Breast epithelium (tissue), 4 donors: ENCODE results near the gene GUCD1. TPM values are rescaled to one million over a fixed set of nuclear protein-coding genes. Genes with fewer than 3 reads are reported as not detected.
"Not testable (repeated sequence)": the region's sequence is repeated elsewhere in the genome, so short reads cannot be mapped to it uniquely, and the experiment has no call there.

Experiments
- DNase-seq, 2 donors: peaks; one replicate each; pipeline ENCODE4 v3.0.0-alpha.2; 2019; ENCODE audit warnings: low spot score in 2 of 2
- H3K27ac ChIP-seq, 2 donors: fragments of 200-600 bp; sonication (generic) in 1 of 2; one replicate each; pipeline ENCODE4 v1.5.1; 2016 to 2019; ENCODE audit warnings: mild to moderate bottlenecking in 1 of 2
- H3K27me3 ChIP-seq, 2 donors: fragments of 200-600 bp; sonication (generic) in 1 of 2; one replicate each; pipeline versions ENCODE4 v1.5.1 to v1.6.0; 2017 to 2019; ENCODE audit warnings: control low read depth in 1 of 2, mild to moderate bottlenecking in 1 of 2
- H3K36me3 ChIP-seq: fragments of 200-600 bp; one replicate; pipeline ENCODE4 v1.5.1; 2019
- H3K4me1 ChIP-seq, 2 donors: fragments of 200-600 bp; sonication (generic); one replicate each; pipeline ENCODE4 v1.5.1; 2016 to 2019; ENCODE audit warnings: control low read depth in 1 of 2
- H3K4me3 ChIP-seq, 3 donors: fragments of 200-600 bp; sonication (generic); 1 replicate in 2 of 3; 2 replicates in 1 of 3; pipeline ENCODE4 v1.5.1; 2016 to 2019; ENCODE audit warnings: mild to moderate bottlenecking in 3 of 3, moderate library complexity in 2 of 3
- H3K9me3 ChIP-seq, 2 donors: fragments of 200-600 bp; sonication (generic) in 1 of 2; one replicate each; pipeline ENCODE4 v1.5.1; 2016 to 2019; ENCODE audit warnings: control low read depth in 1 of 2
- CTCF ChIP-seq, 3 donors: fragments of 450-650 bp; IDR thresholded peaks; one replicate each; pipeline ENCODE4 v1.5.1; 2016 to 2017; ENCODE audit warnings: antibody characterized with exemption in 3 of 3, mild to moderate bottlenecking in 3 of 3, moderate library complexity in 3 of 3
- POLR2A ChIP-seq: fragments of 450-650 bp; IDR thresholded peaks from one replicate; pipeline ENCODE4 v1.6.1; 2016; ENCODE audit warnings: antibody characterized with exemption, mild to moderate bottlenecking, moderate library complexity
- POLR2AphosphoS5 ChIP-seq, 3 donors: sonication (generic); formaldehyde crosslinking; IDR thresholded peaks; one replicate each; pipeline ENCODE4 v1.6.1; 2017; ENCODE audit warnings: antibody characterized with exemption in 3 of 3
- intact Hi-C: fragments of 100-400 bp; cut with DNase I; formaldehyde crosslinking; loops from one replicate; pipeline ENCODE4 v1.15.1; 2023; ENCODE audit warnings: low total_unique reads
- total RNA-seq, 3 donors: library from RNA; depleted of rRNA; stranded (reverse); fragments of >200 nt; gene quantifications; one replicate each; pipeline ENCODE4 v1.1.0, GENCODE V29; 2016

Gene GUCD1
- total RNA-seq, 3 donors from 2014 or later = 89.6 to 177 (median 91.4) TPM

DNA sequence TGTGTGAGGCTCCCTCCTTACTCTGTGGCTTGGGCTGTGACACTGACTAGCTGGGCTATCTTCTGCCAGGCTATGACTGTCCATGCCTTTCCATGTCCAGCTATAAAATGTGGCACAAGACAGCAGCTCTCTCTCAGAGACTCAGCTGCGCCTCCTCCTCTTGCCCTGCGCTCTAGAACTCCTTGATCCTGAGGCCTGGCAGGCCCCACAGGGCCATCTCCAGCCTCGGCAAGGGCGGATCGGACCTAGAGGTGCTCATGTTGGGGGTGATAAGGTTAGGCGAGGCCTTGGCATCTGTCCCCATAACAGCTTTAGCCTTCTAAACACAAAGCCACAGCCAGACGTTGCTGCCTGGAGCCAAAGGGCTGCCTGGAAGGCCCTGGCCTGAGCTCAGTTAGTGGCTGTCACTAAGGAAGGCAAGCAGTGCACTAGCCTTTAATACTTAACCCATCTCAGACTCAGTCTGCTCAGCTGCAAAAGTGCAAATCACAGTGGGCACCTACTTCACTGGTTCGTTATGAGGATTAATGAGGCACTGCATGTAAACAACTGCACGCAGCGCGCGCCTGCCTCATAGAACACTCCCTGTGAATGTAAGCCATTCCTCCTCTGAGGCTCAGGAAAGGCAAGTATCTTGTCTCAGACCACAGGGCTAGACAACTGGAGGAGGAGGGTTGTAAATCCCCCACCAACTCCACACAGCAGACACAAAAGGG, 1.2 kb downstream of the GUCD1 start:
- H3K36me3 ChIP-seq = no peaks in the 10 kb centered on the region
- intact Hi-C loops = no loop called here
- no peaks in the 10 kb centered on the region for H3K27me3 ChIP-seq
- H3K4me1 ChIP-seq = peaks cover 0 to 21% of the 10 kb centered on the region in 2 donors
- peak overlapping the region; percentile 99 to 100 for H3K27ac ChIP-seq
- H3K4me3 ChIP-seq = peak overlapping the region; percentile 77 to 99 (median 82)
- TF ChIP-seq POLR2A = no peak
- no peak for TF ChIP-seq CTCF (IDR thresholded peaks at IDR 0.05)
- TF ChIP-seq POLR2AphosphoS5 (IDR thresholded peaks at IDR 0.05) = no peak
- no peaks in the 10 kb centered on the region for H3K9me3 ChIP-seq
- DNase-seq = no peak

GRCh38 chr22:24552503-24553286, 2.2 kb downstream of the GUCD1 start:
- H3K9me3 ChIP-seq, H3K36me3 ChIP-seq, H3K27ac ChIP-seq, H3K27me3 ChIP-seq, DNase-seq, intact Hi-C loops: not testable (repeated sequence)
- Histone ChIP-seq H3K4me1 (peaks cover 0 to 21% of the 10 kb centered on the region in 2 donors), H3K4me3 (peak overlapping the region in 1 of 3 donors; percentile 77)

DNA sequence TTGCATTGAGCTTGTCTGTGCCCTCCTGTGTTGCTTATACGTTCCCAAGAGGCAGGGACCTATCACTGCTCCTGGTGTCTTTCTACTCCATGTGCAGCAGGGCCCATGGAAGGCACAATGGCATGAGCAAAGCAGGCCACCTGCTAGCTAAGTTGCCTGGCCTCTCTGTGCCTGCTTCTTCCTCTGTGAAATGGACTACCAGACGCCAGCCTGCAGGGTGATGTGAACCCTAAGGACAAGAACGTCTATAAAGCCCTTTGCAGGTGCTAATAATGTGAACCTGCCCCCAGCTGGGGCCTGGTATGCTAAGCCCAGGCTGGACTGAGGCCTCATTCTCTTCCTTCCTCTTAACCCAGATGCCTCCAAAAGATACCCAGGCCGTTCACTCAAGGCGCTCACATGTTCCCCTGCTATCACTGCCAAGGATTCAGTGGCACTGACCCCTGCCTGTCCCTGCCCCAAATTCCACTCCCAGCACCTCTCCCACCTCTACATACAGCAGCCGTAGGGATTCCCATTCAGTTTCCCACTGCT, 4.0 kb downstream of the GUCD1 start:
- Histone ChIP-seq H3K9me3 (no peaks in the 10 kb centered on the region), H3K36me3 (no peaks in the 10 kb centered on the region), H3K4me3 (no peak overlapping the region), H3K27ac (no peak overlapping the region), H3K4me1 (peaks cover 0 to 10% of the 10 kb centered on the region in 2 donors), H3K27me3 (no peaks in the 10 kb centered on the region)
- DNase-seq = no peak
- TF ChIP-seq CTCF (IDR thresholded peaks at IDR 0.05) (no peak), POLR2A (no peak), POLR2AphosphoS5 (IDR thresholded peaks at IDR 0.05) (no peak)
- intact Hi-C loops = no loop called here

DNA sequence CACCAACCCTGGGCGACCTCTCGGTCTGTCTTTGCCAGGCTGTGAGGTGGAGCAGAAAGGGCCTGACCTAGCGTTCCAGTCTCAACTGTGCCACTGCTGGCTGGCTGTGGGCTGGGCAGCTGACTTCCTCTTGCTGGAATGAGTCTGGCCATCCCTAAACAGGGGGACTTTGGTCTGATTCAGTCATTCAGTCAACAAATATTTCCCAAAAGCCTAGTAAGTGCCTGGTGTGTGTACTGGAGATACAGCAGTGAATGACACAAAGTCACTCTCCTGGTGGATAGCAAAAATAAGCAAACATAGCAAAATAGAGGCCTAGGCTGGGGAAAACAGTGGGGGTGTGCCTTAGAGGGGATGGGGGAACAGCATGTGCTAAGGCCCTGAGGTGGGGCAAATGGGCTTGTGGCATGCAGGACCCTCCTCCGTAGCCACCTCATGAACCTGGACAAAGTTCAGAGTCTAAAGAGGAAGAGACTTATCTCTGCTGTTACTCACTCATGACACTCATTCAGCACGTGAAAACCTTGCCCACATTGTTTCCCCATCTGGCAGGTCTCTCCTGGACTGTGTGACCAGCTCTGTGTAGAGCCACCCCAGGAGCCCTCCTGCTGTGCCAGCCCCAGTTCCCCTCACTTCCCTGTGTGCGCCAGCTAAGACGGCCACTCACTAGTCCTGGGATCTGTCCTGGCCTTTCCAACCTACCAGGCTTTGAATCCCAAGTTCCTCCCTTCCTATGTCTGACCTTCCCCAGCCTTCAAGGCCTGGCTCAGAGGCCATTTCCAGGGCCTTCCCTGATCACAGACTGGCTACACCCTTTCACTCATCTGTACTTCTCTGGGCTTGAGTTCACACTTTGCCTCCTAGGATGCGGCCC, 4.7 kb downstream of the GUCD1 start:
- Histone ChIP-seq H3K4me3 (no peak overlapping the region), H3K27me3 (no peaks in the 10 kb centered on the region), H3K9me3 (no peaks in the 10 kb centered on the region), H3K36me3 (no peaks in the 10 kb centered on the region), H3K27ac (no peak overlapping the region), H3K4me1 (peaks cover 0 to 10% of the 10 kb centered on the region in 2 donors)
- no peak for DNase-seq
- intact Hi-C loops = no loop called here
- TF ChIP-seq POLR2A (no peak), CTCF (IDR thresholded peaks at IDR 0.05) (no peak), POLR2AphosphoS5 (IDR thresholded peaks at IDR 0.05) (no peak)

GRCh38 chr22:24548812-24549211, 6.1 kb downstream of the GUCD1 start:
- no peaks in the 10 kb centered on the region for H3K27me3 ChIP-seq
- H3K9me3 ChIP-seq = no peaks in the 10 kb centered on the region
- peaks cover 0 to 6% of the 10 kb centered on the region in 2 donors for H3K4me1 ChIP-seq
- no peak for DNase-seq
- intact Hi-C loops = no loop called here
- TF ChIP-seq CTCF (IDR thresholded peaks at IDR 0.05) (no peak), POLR2AphosphoS5 (IDR thresholded peaks at IDR 0.05) (no peak), POLR2A (no peak)
- H3K36me3 ChIP-seq = no peaks in the 10 kb centered on the region
- no peak overlapping the region for H3K27ac ChIP-seq
- no peak overlapping the region for H3K4me3 ChIP-seq
